ENCODE data around the gene DENND10. TPM values are rescaled to one million over a fixed set of nuclear protein-coding genes. Genes with fewer than 3 reads are reported as not detected.

DENND10 gene
- total and polyA plus RNA-seq, 2 experiments from 2014 or later, result 41.4 to 41.8 TPM

DNA sequence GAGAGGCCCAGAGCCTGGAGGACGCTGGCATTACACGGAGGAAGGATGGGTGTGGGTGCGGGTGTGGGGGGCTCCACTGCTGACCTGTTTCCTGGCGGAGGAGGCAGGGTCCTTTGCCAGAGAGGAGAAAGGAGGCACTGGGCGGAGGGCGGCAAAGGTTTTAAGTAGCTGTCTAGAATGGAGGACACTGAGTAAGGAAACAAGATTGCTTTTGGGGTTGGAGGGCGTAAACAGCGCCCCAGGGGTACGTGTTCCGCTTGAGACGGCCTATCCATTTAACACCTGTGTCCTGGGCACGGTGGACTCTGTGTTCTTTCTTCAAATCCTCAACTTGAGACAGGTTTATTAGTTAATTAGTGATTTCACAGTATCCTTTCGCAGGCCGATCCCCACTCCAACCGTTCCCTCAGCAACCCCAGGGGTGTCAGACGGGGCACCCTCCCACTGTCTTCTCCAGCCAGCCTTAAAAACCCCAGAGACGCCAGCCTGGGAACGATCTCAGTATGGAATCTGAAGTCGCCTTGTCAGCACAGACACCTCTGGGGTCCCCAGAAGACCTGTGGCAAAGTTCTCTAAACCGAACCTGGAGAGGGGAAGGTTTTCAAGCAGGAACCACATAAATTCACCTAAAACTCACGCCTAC is 36.8 kb downstream of the DENND10 start:
- H3K27ac Mint-ChIP-seq, result no peak overlapping the region
- Histone ChIP-seq H3K36me3 (ENCODE audit: insufficient read depth) (no peaks in the 10 kb centered on the region), H3K4me3 (no peak overlapping the region), H3K9me2 (ENCODE audit: insufficient read depth) (no peaks in the 10 kb centered on the region), H3K4me1 (ENCODE audit: insufficient read depth) (no peaks in the 10 kb centered on the region), H3K27me3 (ENCODE audit: insufficient read depth) (no peaks in the 10 kb centered on the region), H3K79me2 (replicated peaks; ENCODE audit: insufficient read depth) (no peaks in the 10 kb centered on the region), H2AFZ (no peak overlapping the region), H3F3A (replicated peaks; ENCODE audit: low read depth) (no peaks in the 10 kb centered on the region), H3K27ac (ENCODE audit: low read depth) (no peak overlapping the region), H4K20me1 (replicated peaks; ENCODE audit: insufficient read depth) (no peaks in the 10 kb centered on the region), H3K4me2 (no peak overlapping the region)
- ATAC-seq (no peak), DNase-seq (ENCODE audit: low spot score) (no peak)
- no peak for TF ChIP-seq REST (IDR thresholded peaks at IDR 0.05; ENCODE audit: unreplicated experiment)
- TF ChIP-seq CREB1 (CRISPR knock-in tag; IDR thresholded peaks at IDR 0.05; ENCODE audit: low read depth), result no peak
- TF ChIP-seq EZH2phosphoT487 (IDR thresholded peaks at IDR 0.05; ENCODE audit: unreplicated experiment), result no peak
- no peak for TF ChIP-seq ZNF462 (CRISPR knock-in tag; IDR thresholded peaks at IDR 0.05)
- no peak for TF ChIP-seq STAT1 (IDR thresholded peaks at IDR 0.05; ENCODE audit: unreplicated experiment)
- TF ChIP-seq POLR2AphosphoS5 (IDR thresholded peaks at IDR 0.05; ENCODE audit: low read depth), result no peak
- TF ChIP-seq ZNF114 (CRISPR knock-in tag; IDR thresholded peaks at IDR 0.05), result no peak
- TF ChIP-seq ETS1 (IDR thresholded peaks at IDR 0.05), result no peak
- H3K9me3 Mint-ChIP-seq, result peaks cover 3% of the 10 kb centered on the region; the same call in 1 of the 3 replicates
- H3K27me3 Mint-ChIP-seq (ENCODE audit: insufficient read depth, low read depth, poor library complexity), result peaks cover 1% of the 10 kb centered on the region
- no peak overlapping the region; the same call in 2 of the 3 replicates for H3K4me3 Mint-ChIP-seq
- H3K4me1 Mint-ChIP-seq, result no peaks in the 10 kb centered on the region
- H3K36me3 Mint-ChIP-seq (ENCODE audit: low read depth), result peaks cover 15% of the 10 kb centered on the region

Data from GM23338 (cell line).